Iris pigment epithelial cell (primary cell): Measurements from ENCODE around the gene DIAPH2.

ENCODE experiments used
- DNase-seq: peaks from one replicate; pipeline ENCODE4 v3.0.0-alpha.2; 2011; ENCODE audit warnings: low read depth

DIAPH2 gene

GRCh38 chrX:96684339-96685209 is at the start of gene DIAPH2:
Gene DIAPH2, plus strand, starts transcription at chrX:96684842.
- peak; percentile 84 for DNase-seq

GRCh38 chrX:96650023-96650422 is 34.6 kb upstream of the DIAPH2 start:
- DNase-seq: no peak

GRCh38 chrX:96655947-96656623 is 28.6 kb upstream of the DIAPH2 start:
- DNase-seq: no peak

GRCh38 chrX:96682516-96682915 is 2.1 kb upstream of the DIAPH2 start:
- DNase-seq: no peak

- DNase-seq: no peak
Observed at GRCh38 chrX:96683997-96684338, 674 bp upstream of the DIAPH2 start.

GRCh38 chrX:96685210-96686099 is 813 bp downstream of the DIAPH2 start:
- peak; percentile 42 for DNase-seq

GRCh38 chrX:96687776-96688175 is 3.1 kb downstream of the DIAPH2 start:
- no peak for DNase-seq

- no peak for DNase-seq
Observed at GRCh38 chrX:96688789-96689188, 4.1 kb downstream of the DIAPH2 start.

- DNase-seq: peak; percentile 24
Observed at GRCh38 chrX:96689991-96690390, 5.3 kb downstream of the DIAPH2 start.

GRCh38 chrX:96692454-96692853 is 7.8 kb downstream of the DIAPH2 start:
- peak; percentile 16 for DNase-seq

- no peak for DNase-seq
Observed at GRCh38 chrX:96692890-96693289, 8.2 kb downstream of the DIAPH2 start.

GRCh38 chrX:96693407-96693806 is 8.8 kb downstream of the DIAPH2 start:
- DNase-seq: no peak

- no peak for DNase-seq
Observed at GRCh38 chrX:96696462-96696861, 11.8 kb downstream of the DIAPH2 start.

- no peak for DNase-seq
Observed at GRCh38 chrX:96700625-96701024, 16.0 kb downstream of the DIAPH2 start.

- no peak for DNase-seq
Observed at GRCh38 chrX:96703379-96703778, 18.7 kb downstream of the DIAPH2 start.

- DNase-seq: peak; percentile 20
Observed at GRCh38 chrX:96703816-96704215, 19.2 kb downstream of the DIAPH2 start.

GRCh38 chrX:96704629-96705028 is 20.0 kb downstream of the DIAPH2 start:
- DNase-seq: peak; percentile 20

- DNase-seq: no peak
Observed at GRCh38 chrX:96705905-96706304, 21.3 kb downstream of the DIAPH2 start.

- DNase-seq: no peak
Observed at GRCh38 chrX:96707804-96708203, 23.2 kb downstream of the DIAPH2 start.

- no peak for DNase-seq
Observed at GRCh38 chrX:96710031-96710430, 25.4 kb downstream of the DIAPH2 start.

GRCh38 chrX:96713303-96713702 is 28.7 kb downstream of the DIAPH2 start:
- no peak for DNase-seq

- DNase-seq: peak; percentile 15
Observed at GRCh38 chrX:96714393-96714792, 29.8 kb downstream of the DIAPH2 start.
